Motor neuron (in vitro differentiated cells): ENCODE results near the gene SMIM10L1. TPM values are rescaled to one million over a fixed set of nuclear protein-coding genes. Genes with fewer than 3 reads are reported as not detected.

Experiments used
- ATAC-seq, 8 experiments: fragments of 200-7000 bp; cut with Tn5 transposase; replicated peaks in 6 of 8; 2 replicates each; pipeline ENCODE4 v1.8.0; 2021; ENCODE audit warnings: mild to moderate bottlenecking in 8 of 8, moderate library complexity in 8 of 8
- H3K27ac ChIP-seq, 2 donors: fragments of 250-450 bp; sonication (Bioruptor Pico); 2 replicates each; pipeline ENCODE4 v1.9.0; 2021; ENCODE audit warnings: antibody characterized with exemption in 2 of 2, mild to moderate bottlenecking in 2 of 2, moderate library complexity in 1 of 2
- H3K4me1 ChIP-seq, 2 donors: fragments of 250-450 bp; sonication (Bioruptor Pico); replicated peaks in 1 of 2; 2 replicates each; pipeline ENCODE4 v1.6.1; 2021; ENCODE audit warnings: antibody characterized with exemption in 2 of 2, mild to moderate bottlenecking in 2 of 2, moderate library complexity in 1 of 2
- H3K4me3 ChIP-seq, 5 donors: fragments of 250-450 bp; sonication (Bioruptor Pico); 2 replicates each; pipeline ENCODE4 v1.9.0; 2021; ENCODE audit warnings: antibody characterized with exemption in 5 of 5, mild to moderate bottlenecking in 5 of 5, moderate library complexity in 4 of 5
- WGBS, 10 experiments: fragments of 450-650 bp; shearing (Covaris generic); methylation state at CpG; one replicate each; pipeline ENCODE4 v1.0.0; 2022; 5-methylcytosine and 5-hydroxymethylcytosine counted together
- in situ Hi-C, 9 experiments: fragments of 400-800 bp; cut with MboI; loops; one replicate each; pipeline ENCODE4 v1.15.0; 2021; ENCODE audit warnings: low sequenced_read_pairs in 9 of 9, low pct_unique_long_range_greater_than_20kb in 2 of 9; ENCODE audit not compliant: unreplicated experiment in 9 of 9
- total RNA-seq, 8 experiments: library from RNA; unstranded; fragments of 300-600 nt; gene quantifications; 2 replicates each; pipeline versions ENCODE4 v1.2.3 to v1.2.4, GENCODE V29; 2022

Gene SMIM10L1
- total RNA-seq, 8 experiments from 2014 or later, result 10.9 to 80.5 (median 15.5) TPM

- H3K4me1 ChIP-seq, result no peaks in the 10 kb centered on the region
- H3K27ac ChIP-seq, result no peak overlapping the region
- 46 to 86% (median 63%) methylated on average over 1 to 5 of the region's 5 CpGs for WGBS, 10 experiments
- H3K4me3 ChIP-seq, result no peak overlapping the region
- in situ Hi-C loops, result no loop called here
- ATAC-seq, result no peak
These were observed 12.0 kb upstream of the SMIM10L1 start for GRCh38 chr12:11158885-11159444.

- 40 to 100% (median 83%) methylated on average over 1 of the region's 1 CpG; no CpG with 5 or more reads in 5 of the 10 experiments for WGBS, 10 experiments
- Histone ChIP-seq H3K27ac (no peak overlapping the region), H3K4me3 (no peak overlapping the region), H3K4me1 (no peaks in the 10 kb centered on the region)
- in situ Hi-C loops, result no loop called here
- ATAC-seq, result peak in 4 of 8 experiments; percentile 43 to 77 (median 58)
These were observed 8.5 kb upstream of the SMIM10L1 start for GRCh38 chr12:11162502-11162901.

- ATAC-seq, result no peak
- in situ Hi-C loops, result no loop called here
- Histone ChIP-seq H3K4me1 (peaks cover 0 to 9% of the 10 kb centered on the region in 2 donors), H3K4me3 (no peak overlapping the region), H3K27ac (no peak overlapping the region)
These were observed 6.6 kb upstream of the SMIM10L1 start for GRCh38 chr12:11164384-11164783.

- Histone ChIP-seq H3K4me1 (peaks cover 4 to 21% of the 10 kb centered on the region in 2 donors), H3K4me3 (no peak overlapping the region), H3K27ac (no peak overlapping the region)
- no peak for ATAC-seq
- in situ Hi-C loops, result no loop called here
These were observed 4.7 kb upstream of the SMIM10L1 start for GRCh38 chr12:11166300-11166699.

- 0 to 5% (median 0%) methylated on average over 1 to 4 of the region's 4 CpGs for WGBS, 10 experiments
- Histone ChIP-seq H3K27ac (peak overlapping the region; percentile 98 to 99), H3K4me1 (peaks cover 11 to 41% of the 10 kb centered on the region in 2 donors), H3K4me3 (peak overlapping the region; percentile 79 to 94 (median 83))
- in situ Hi-C loops, result no loop called here
- ATAC-seq, result no peak
These were observed 217 bp upstream of the SMIM10L1 start for GRCh38 chr12:11170810-11171144.

GRCh38 chr12:11171969-11172675, 1.1 kb downstream of the SMIM10L1 start:
- H3K27ac ChIP-seq, result peak overlapping the region; percentile 98 to 99
- in situ Hi-C loops, result no loop called here
- peak overlapping the region; percentile 79 to 94 (median 83) for H3K4me3 ChIP-seq
- WGBS, 10 experiments, result 0 to 4% (median 0%) methylated on average over 3 to 10 of the region's 10 CpGs
- ATAC-seq, result peak in 1 of 8 experiments; percentile 8
- H3K4me1 ChIP-seq, result peaks cover 11 to 41% of the 10 kb centered on the region in 2 donors

GRCh38 chr12:11174022-11174421, 3.0 kb downstream of the SMIM10L1 start:
- H3K27ac ChIP-seq, result peak overlapping the region; percentile 98 to 99
- in situ Hi-C loops, result no loop called here
- 29 to 100% (median 78%) methylated on average over 1 to 2 of the region's 2 CpGs; no CpG with 5 or more reads in 1 of the 10 experiments for WGBS, 10 experiments
- H3K4me3 ChIP-seq, result peak overlapping the region in 2 of 5 donors; percentile 13 to 18
- peak in 3 of 8 experiments; percentile 1 to 18 (median 12) for ATAC-seq
- peaks cover 11 to 35% of the 10 kb centered on the region in 2 donors for H3K4me1 ChIP-seq

GRCh38 chr12:11178250-11178649, 7.3 kb downstream of the SMIM10L1 start:
- ATAC-seq, result no peak
- Histone ChIP-seq H3K4me3 (no peak overlapping the region), H3K27ac (no peak overlapping the region), H3K4me1 (peaks cover 6 to 29% of the 10 kb centered on the region in 2 donors)
- in situ Hi-C loops, result loop anchor here in 6 of 9 experiments (25.0 kb wide), 3 partner anchors 216 to 416 kb away; no protein-coding TSS in a partner anchor
- WGBS, 10 experiments, result 89% methylated on average over 1 of the region's 1 CpG; no CpG with 5 or more reads in 9 of the 10 experiments

GRCh38 chr12:11182529-11182928, 11.5 kb downstream of the SMIM10L1 start:
- ATAC-seq, result no peak
- in situ Hi-C loops, result loop anchor here in 6 of 9 experiments (25.0 kb wide), 3 partner anchors 220 to 420 kb away; no protein-coding TSS in a partner anchor
- H3K4me3 ChIP-seq, result no peak overlapping the region
- H3K4me1 ChIP-seq, result peaks cover 0 to 13% of the 10 kb centered on the region in 2 donors
- H3K27ac ChIP-seq, result no peak overlapping the region

- in situ Hi-C loops, result loop anchor here in 6 of 9 experiments (25.0 kb wide), 3 partner anchors 221 to 421 kb away; no protein-coding TSS in a partner anchor
- H3K4me1 ChIP-seq, result peaks cover 0 to 13% of the 10 kb centered on the region in 2 donors
- no peak overlapping the region for H3K4me3 ChIP-seq
- peak in 5 of 8 experiments; percentile 57 to 97 (median 81) for ATAC-seq
- H3K27ac ChIP-seq, result no peak overlapping the region
These were observed 12.0 kb downstream of the SMIM10L1 start for GRCh38 chr12:11183011-11183410.

- H3K4me1 ChIP-seq, result peaks cover 0 to 9% of the 10 kb centered on the region in 2 donors
- H3K27ac ChIP-seq, result no peak within 1 kb of the TSS
- in situ Hi-C loops, result loop anchor here in 6 of 9 experiments (25.0 kb wide), 3 partner anchors 225 to 425 kb away; no protein-coding TSS in a partner anchor
- ATAC-seq, result no peak
- H3K4me3 ChIP-seq, result no peak within 1 kb of the TSS
- 10 to 67% (median 45%) methylated on average over 1 to 2 of the region's 2 CpGs; no CpG with 5 or more reads in 2 of the 10 experiments for WGBS, 10 experiments
These were observed 15.8 kb downstream of the SMIM10L1 start, which contains the start of gene TAS2R42 for GRCh38 chr12:11186837-11187236. TSS of gene TAS2R42 (minus strand) at chr12:11186937. CDS start at chr12:11186937, 0 bp downstream.

- no peak for ATAC-seq
- in situ Hi-C loops, result no loop called here
- Histone ChIP-seq H3K27ac (no peak overlapping the region), H3K4me3 (no peak overlapping the region), H3K4me1 (peaks cover 0 to 2% of the 10 kb centered on the region in 2 donors)
These were observed 31.8 kb downstream of the SMIM10L1 start for GRCh38 chr12:11202811-11203210.

GRCh38 chr12:11204173-11204572, 33.2 kb downstream of the SMIM10L1 start:
- H3K4me1 ChIP-seq, result peaks cover 0 to 2% of the 10 kb centered on the region in 2 donors
- in situ Hi-C loops, result no loop called here
- no peak overlapping the region for H3K27ac ChIP-seq
- no peak for ATAC-seq
- no peak overlapping the region for H3K4me3 ChIP-seq
- 64 to 100% (median 84%) methylated on average over 1 to 3 of the region's 3 CpGs for WGBS, 10 experiments
